GM23248 (cell line): Measurements from ENCODE around the gene GABBR2.

Experiments
- EZH2 ChIP-seq: fragments of 200-600 bp; sonication (generic); IDR thresholded peaks from 2 replicates; pipeline ENCODE4 v1.6.1; 2018; ENCODE audit warnings: antibody characterized with exemption, mild to moderate bottlenecking; ENCODE audit not compliant: insufficient read depth, poor library complexity, severe bottlenecking
- EZH2phosphoT487 ChIP-seq: fragments of 200-600 bp; sonication (generic); IDR thresholded peaks from 2 replicates; pipeline ENCODE4 v1.6.1; 2018; ENCODE audit warnings: antibody characterized with exemption, moderate library complexity, mild to moderate bottlenecking, low read depth; ENCODE audit not compliant: insufficient read depth

DNA sequence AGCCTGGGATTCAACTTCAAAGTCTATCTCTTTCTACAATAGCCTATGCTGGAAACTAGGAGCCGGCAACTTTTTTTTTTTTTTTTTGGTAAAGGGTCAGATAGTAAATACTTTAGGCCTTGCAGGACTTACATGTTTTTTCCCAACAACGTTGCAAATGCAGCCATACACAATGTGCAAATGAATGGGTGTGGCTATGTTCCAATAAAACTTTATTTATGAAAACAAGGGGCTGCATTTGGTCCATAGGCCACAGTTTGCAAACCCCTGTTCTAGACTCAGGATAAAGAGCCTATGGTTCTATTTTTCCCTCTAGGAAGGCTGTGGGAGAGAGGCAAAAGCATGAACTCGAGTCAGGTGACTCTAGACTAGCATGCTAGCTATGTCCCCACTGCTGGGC, 189.1 kb downstream of the GABBR2 start:
- no peak for TF ChIP-seq EZH2
- no peak for TF ChIP-seq EZH2phosphoT487
